ENCODE measurements around the gene SCD5. TPM values are rescaled to one million over a fixed set of nuclear protein-coding genes. Genes with fewer than 3 reads are reported as not detected.

Gene SCD5
- total RNA-seq, 2 experiments from 2014 or later = 0.12 to 0.35 TPM

DNA sequence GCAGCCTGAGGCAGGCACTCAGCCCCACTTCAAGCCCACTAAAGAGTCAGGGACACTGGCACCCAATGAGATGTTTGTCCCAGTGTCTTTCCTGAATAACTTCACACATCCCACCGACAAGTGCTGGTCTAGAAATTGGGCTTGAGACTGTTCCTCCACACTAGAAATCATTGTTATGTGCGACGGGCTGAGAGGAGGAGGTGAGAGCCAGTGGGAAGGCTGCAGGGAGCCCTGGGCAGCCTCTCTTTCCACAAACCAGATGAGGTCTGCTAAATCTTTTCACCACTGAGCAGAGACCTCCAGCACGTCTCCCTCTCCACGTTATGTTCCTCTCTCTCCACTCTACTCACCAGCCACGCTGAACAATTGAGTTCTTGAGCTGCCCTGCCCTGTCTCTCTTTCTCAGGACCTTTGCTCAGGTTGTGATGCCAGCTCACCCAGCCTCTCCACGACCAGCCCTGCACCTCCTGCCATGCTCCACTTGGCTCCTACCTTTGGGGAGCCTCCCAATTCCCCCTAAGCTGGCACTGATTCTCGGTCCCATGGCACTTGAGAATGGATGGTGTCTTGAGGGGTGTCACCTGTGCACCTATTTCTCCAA lies 8.4 kb downstream of the SCD5 start:
- Mint-ChIP-seq H3K27ac (no peak overlapping the region), H3K4me3 (no peak overlapping the region), H3K4me1 (ENCODE audit: low read depth) (no peaks in the 10 kb centered on the region), H3K27me3 (ENCODE audit: low read depth) (peaks cover 8% of the 10 kb centered on the region), H3K36me3 (ENCODE audit: low read depth) (no peaks in the 10 kb centered on the region), H3K9me3 (no peaks in the 10 kb centered on the region)
- intact Hi-C loops (cut with micrococcal nuclease) = no loop called here
- DNase-seq = no peak
- CTCF ChIA-PET = interaction anchor here (0.5 to 0.6 kb wide), 2 partner anchors 62 to 244 kb away, joined by 3 to 4 read pairs; no protein-coding TSS in a partner anchor

DNA sequence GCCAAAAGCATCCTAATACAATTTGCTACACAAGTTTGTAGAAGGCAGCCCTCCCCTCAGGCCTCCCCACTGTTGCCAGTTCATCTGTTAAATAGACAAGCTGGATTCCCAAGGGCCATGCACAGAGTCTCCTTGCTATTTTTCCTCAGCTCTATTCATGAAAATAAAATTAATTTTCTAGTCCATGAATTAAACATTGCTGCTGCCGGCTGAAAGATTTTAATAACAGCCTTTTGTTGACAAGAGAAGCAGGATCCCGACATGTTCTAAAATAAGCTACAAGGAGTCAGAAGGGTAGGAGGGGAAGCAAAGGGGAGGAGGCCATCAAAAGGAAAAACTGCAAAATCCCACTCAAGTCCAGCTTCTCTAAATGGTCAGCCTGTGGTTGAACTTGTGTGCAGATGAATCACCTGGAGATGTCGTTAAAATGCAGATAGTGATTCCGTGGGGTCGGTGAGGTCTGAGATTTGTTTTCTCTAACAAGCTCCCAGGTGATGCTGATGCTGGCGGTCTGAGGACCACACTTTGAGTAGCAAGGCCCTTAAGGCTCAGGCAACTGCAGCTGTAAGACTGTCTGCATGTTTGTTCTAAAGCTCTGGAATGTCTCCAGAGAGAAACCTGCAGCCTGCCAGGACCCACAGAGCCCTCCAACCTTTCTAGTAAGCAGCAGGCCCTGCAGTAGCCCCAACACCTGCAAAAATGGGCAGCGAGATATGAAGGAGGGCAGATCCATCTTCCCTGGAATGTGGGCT lies 9.4 kb downstream of the SCD5 start:
- Mint-ChIP-seq H3K4me3 (no peak overlapping the region), H3K36me3 (ENCODE audit: low read depth) (no peaks in the 10 kb centered on the region), H3K4me1 (ENCODE audit: low read depth) (no peaks in the 10 kb centered on the region), H3K27me3 (ENCODE audit: low read depth) (peaks cover 9% of the 10 kb centered on the region), H3K27ac (no peak overlapping the region), H3K9me3 (no peaks in the 10 kb centered on the region)
- no peak for DNase-seq
- CTCF ChIA-PET = interaction anchor here (0.5 to 0.6 kb wide), 2 partner anchors 62 to 243 kb away, joined by 3 to 4 read pairs; no protein-coding TSS in a partner anchor
- intact Hi-C loops (cut with micrococcal nuclease) = no loop called here

DNA sequence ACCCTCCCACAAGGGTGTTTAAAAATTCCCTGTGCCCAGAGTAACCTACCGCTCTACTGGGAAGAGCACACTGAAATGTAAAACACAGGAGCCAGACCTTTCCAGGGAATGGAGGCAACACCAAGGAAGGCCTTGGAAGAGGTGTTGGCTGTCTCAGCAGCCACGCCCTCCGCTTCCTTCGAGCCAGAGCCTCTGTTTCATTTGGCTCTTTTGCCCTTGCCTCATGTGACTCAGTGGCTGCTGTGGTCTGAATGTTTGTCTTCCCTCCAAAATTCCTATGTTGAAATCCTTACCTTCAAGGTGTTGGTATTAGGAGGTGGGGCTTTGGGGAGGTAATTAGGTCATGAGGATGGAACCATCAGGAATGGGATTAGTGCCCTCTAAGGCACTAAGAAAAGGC lies 11.3 kb downstream of the SCD5 start:
- no peaks in the 10 kb centered on the region for H3K9me3 Mint-ChIP-seq
- H3K36me3 Mint-ChIP-seq (ENCODE audit: low read depth) = no peaks in the 10 kb centered on the region
- H3K4me3 Mint-ChIP-seq = no peak overlapping the region
- CTCF ChIA-PET = no interaction called here
- H3K27ac Mint-ChIP-seq = no peak overlapping the region
- intact Hi-C loops (cut with micrococcal nuclease) = no loop called here
- H3K27me3 Mint-ChIP-seq (ENCODE audit: low read depth) = peaks cover 6% of the 10 kb centered on the region
- no peak for DNase-seq
- H3K4me1 Mint-ChIP-seq (ENCODE audit: low read depth) = no peaks in the 10 kb centered on the region

DNA sequence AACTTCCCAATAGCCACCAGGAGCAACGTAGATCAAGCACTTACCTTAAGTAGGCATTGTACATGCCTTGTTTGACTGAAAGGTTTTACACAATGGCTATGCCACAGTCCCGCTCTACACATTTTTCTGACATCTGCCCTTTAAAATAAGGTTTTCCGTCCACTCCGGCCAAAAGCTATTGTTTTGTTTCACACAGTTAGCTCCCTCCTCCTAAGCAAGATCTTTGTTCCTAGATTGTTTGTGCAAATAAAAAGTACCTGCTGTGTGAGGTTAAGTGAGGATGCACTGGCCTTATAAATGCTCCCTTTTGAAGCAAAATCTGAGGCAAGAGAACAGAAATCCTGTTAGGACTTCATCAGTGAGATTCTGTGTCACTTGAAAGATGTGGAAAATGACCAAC lies 11.8 kb downstream of the SCD5 start:
- Mint-ChIP-seq H3K27me3 (ENCODE audit: low read depth) (peaks cover 6% of the 10 kb centered on the region), H3K36me3 (ENCODE audit: low read depth) (no peaks in the 10 kb centered on the region), H3K27ac (no peak overlapping the region), H3K9me3 (no peaks in the 10 kb centered on the region), H3K4me3 (no peak overlapping the region), H3K4me1 (ENCODE audit: low read depth) (no peaks in the 10 kb centered on the region)
- intact Hi-C loops (cut with micrococcal nuclease) = no loop called here
- CTCF ChIA-PET = interaction anchor here (0.9 to 1.2 kb wide), 2 partner anchors 18 to 66 kb away, joined by 3 read pairs; no protein-coding TSS in a partner anchor
- no peak for DNase-seq

DNA sequence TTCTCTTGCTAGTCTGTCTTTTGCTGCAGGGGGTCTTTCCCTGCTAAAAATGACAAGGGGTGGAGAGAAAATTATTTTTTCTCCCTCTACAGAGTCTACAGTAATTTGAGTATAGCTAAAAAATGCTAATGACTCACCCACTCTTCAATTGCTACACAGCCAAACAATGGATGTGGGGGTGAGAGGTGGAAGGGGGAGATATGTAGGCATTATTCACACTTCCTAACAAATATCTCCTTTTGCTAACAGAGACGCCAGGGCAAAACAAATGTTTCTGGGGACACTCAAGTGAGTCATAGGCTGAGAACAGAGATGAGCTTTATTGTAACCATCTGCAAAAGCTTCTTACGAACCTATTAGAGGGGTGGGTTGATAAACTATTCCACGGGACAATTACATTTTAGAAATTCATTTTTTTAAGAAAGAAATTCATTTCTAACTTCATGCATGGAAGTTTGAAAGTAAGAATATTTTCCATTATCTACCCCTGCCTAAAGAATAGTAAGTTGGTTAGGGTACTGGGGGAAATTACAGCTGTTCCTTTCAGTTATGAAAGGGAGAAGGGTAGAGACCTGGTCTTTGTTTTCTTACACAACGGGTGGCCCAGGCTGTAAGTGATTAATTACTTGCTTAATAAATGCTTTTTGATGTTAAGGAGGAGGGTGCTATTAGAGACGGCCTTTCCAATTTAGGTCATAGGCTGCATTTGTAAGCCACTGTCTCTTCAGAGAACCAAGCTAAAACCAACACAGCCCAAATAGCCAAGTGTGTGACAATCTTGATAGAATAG lies 12.8 kb downstream of the SCD5 start:
- Mint-ChIP-seq H3K27me3 (ENCODE audit: low read depth) (peaks cover 6% of the 10 kb centered on the region), H3K9me3 (no peaks in the 10 kb centered on the region), H3K4me1 (ENCODE audit: low read depth) (no peaks in the 10 kb centered on the region), H3K36me3 (ENCODE audit: low read depth) (no peaks in the 10 kb centered on the region), H3K4me3 (no peak overlapping the region), H3K27ac (no peak overlapping the region)
- no peak for DNase-seq
- intact Hi-C loops (cut with micrococcal nuclease) = no loop called here
- CTCF ChIA-PET = interaction anchor here (0.9 to 1.2 kb wide), 2 partner anchors 17 to 67 kb away, joined by 3 read pairs; no protein-coding TSS in a partner anchor

DNA sequence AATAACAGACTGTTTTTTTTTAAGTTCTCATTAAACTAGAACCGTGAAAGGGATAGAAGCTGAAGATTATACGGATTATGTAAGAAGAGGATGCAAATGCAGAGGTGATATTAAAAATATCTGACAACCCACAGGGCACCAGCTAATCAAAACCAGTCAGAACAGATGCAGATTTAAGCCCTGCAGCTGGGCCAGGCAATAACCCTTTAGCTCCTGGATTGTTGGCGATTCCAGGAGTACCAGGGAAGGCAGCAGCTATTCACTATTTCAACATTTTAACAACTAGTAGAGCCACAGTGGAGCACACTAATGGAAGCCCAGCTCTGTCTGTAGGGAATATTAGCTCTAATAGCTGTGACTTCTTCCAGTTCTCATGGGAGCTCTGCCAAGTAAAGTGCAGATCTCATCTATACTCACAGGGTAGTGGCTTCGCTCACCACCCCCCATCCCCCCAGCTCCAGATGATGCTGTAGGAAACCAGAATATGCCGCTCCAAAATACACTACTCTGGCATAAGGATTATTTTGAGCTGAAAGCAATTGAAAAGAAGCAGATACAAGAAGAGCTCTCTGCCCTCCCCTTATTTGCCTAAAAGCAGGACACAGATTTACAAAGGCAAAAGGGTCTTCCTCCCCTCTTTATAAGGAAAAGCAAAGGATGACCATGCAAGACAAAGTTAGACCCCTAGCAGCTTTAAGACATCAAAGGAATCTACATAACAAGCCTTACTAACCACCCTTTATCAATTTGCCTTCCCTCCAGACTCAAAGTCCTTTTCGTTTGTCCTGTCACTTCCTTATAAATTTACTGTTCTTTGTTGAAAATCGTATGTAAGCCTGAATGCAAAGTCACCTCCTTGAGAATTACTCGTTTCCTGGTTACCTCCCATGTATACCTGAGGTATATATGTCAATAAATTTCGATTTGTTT lies 13.7 kb downstream of the SCD5 start:
- Mint-ChIP-seq H3K36me3 (ENCODE audit: low read depth) (no peaks in the 10 kb centered on the region), H3K27ac (no peak overlapping the region), H3K27me3 (ENCODE audit: low read depth) (peaks cover 4% of the 10 kb centered on the region), H3K4me3 (no peak overlapping the region), H3K4me1 (ENCODE audit: low read depth) (no peaks in the 10 kb centered on the region), H3K9me3 (no peaks in the 10 kb centered on the region)
- DNase-seq = no peak
- intact Hi-C loops (cut with micrococcal nuclease) = no loop called here
- CTCF ChIA-PET = interaction anchor here (0.8 kb wide), 1 partner anchor 46 kb away, joined by 3 read pairs; no protein-coding TSS in a partner anchor

DNA sequence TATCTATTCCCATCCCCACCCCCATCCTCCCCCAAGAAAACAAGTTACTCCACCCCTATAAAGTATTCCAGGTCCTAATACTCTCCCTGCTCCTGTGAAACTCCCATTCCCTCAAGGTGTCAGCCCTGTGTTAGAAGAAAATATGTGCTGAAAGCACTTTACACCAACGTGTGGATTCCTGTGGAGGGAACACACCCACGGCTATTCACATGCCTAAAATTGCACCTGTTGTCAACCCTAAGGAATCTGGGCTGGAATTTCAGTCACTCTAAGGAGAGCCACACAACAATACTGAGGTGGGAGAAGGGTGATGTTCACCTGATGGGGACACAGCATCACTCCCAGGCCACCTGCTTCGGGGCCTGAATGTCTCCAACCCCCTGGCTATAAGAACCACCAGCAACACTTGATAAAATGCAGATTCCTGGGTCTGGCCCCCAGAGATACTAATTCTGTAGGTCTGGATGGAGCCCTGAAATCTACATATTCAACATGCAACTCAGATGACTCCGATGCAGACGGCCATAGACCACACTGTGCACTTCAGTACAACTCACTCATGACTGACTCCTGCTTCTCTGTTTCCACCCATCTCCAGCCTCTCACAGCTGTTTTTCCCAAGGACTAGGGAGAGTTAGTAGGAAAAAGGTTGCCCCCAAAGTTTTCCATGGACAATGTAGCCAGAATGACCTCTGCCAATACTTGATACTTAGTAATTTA lies 15.8 kb downstream of the SCD5 start:
- CTCF ChIA-PET = no interaction called here
- DNase-seq = no peak
- intact Hi-C loops (cut with micrococcal nuclease) = no loop called here

DNA sequence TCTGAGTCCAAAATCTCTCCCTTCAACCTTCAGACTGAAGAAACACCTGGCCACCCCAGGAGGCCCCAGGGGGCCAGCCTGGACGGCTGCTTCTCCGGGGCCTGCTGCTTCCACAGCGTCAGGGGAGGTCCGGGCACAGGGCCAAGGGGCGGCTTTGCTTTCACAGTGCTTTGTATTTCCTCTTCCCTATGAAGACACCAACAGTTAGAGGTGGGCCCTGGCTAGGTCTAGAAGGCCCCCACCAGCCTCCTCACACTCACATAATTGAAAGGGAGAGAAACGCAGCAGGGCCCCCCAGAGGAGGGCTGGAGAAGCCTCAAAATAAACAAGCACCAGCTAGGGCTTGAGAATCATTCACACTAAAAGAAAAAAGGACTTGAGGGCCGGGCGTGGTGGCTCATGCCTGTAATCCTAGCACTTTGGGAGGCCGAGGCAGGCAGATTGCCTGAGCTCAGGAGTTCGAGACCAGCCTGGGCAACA lies 17.8 kb downstream of the SCD5 start:
- Mint-ChIP-seq H3K27ac (no peak overlapping the region), H3K4me3 (no peak overlapping the region), H3K9me3 (no peaks in the 10 kb centered on the region), H3K27me3 (ENCODE audit: low read depth) (peaks cover 2% of the 10 kb centered on the region), H3K36me3 (ENCODE audit: low read depth) (no peaks in the 10 kb centered on the region), H3K4me1 (ENCODE audit: low read depth) (no peaks in the 10 kb centered on the region)
- CTCF ChIA-PET = no interaction called here
- DNase-seq = no peak
- intact Hi-C loops (cut with micrococcal nuclease) = no loop called here

More for the DNA sequence above, 15.8 kb downstream of the SCD5 start:
- Mint-ChIP-seq H3K9me3 (no peaks in the 10 kb centered on the region), H3K36me3 (ENCODE audit: low read depth) (no peaks in the 10 kb centered on the region), H3K27ac (no peak overlapping the region), H3K27me3 (ENCODE audit: low read depth) (peaks cover 2% of the 10 kb centered on the region), H3K4me3 (no peak overlapping the region), H3K4me1 (ENCODE audit: low read depth) (no peaks in the 10 kb centered on the region)

DNA sequence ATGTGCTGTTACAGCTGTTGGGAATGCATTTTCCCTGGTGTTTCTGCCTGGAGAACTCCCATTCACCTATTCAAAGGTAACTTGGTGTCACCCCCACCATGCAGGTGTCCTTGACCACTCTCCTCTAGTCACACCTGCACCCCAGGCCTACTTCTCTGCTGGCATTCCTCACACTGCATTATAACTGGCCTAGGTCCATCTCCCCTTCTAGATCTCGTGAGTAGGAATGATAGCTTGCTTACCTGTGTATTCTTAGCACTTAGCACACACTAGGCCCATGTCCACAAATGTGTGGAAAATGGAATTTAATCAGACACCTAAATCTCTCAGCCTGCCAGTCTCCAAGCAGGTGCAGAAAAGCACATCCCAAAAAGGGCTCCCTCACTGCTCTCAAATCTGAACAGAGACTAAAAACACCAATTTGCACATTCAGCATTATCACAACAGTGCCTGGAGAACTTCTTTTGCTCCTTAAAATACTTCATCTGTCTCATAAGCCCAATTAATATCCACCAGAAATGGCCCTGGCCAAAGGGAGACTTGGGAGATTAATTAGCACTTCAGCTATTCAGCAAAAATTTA lies 18.3 kb downstream of the SCD5 start:
- intact Hi-C loops (cut with micrococcal nuclease) = no loop called here
- no peak overlapping the region for H3K4me3 Mint-ChIP-seq
- CTCF ChIA-PET = no interaction called here
- no peaks in the 10 kb centered on the region for H3K4me1 Mint-ChIP-seq (ENCODE audit: low read depth)
- no peaks in the 10 kb centered on the region for H3K9me3 Mint-ChIP-seq
- H3K27me3 Mint-ChIP-seq (ENCODE audit: low read depth) = peaks cover 2% of the 10 kb centered on the region
- DNase-seq = no peak
- no peak overlapping the region for H3K27ac Mint-ChIP-seq
- H3K36me3 Mint-ChIP-seq (ENCODE audit: low read depth) = no peaks in the 10 kb centered on the region

DNA sequence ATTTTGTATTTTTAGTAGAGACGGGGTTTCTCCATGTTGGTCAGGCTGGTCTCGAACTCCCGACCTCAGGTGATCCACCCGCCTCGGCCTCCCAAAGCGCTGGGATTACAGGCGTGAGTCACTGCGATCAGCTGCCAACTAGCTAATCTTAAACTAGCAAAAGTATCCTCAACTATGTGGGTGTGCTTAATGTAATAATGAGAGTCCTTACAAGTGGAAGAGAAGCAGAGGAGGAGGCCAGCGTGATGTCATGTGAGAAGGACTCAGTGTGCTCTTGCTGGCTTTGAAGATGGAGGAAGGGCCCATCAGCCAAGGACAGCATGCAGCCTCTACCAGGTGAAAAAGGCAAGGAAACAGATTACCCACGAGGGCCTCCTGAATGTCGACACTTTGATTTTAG lies 19.6 kb downstream of the SCD5 start:
- Mint-ChIP-seq H3K9me3 (no peaks in the 10 kb centered on the region), H3K27ac (no peak overlapping the region), H3K4me1 (ENCODE audit: low read depth) (no peaks in the 10 kb centered on the region), H3K36me3 (ENCODE audit: low read depth) (no peaks in the 10 kb centered on the region), H3K27me3 (ENCODE audit: low read depth) (no peaks in the 10 kb centered on the region), H3K4me3 (no peak overlapping the region)
- CTCF ChIA-PET = no interaction called here
- intact Hi-C loops (cut with micrococcal nuclease) = no loop called here
- no peak for DNase-seq

DNA sequence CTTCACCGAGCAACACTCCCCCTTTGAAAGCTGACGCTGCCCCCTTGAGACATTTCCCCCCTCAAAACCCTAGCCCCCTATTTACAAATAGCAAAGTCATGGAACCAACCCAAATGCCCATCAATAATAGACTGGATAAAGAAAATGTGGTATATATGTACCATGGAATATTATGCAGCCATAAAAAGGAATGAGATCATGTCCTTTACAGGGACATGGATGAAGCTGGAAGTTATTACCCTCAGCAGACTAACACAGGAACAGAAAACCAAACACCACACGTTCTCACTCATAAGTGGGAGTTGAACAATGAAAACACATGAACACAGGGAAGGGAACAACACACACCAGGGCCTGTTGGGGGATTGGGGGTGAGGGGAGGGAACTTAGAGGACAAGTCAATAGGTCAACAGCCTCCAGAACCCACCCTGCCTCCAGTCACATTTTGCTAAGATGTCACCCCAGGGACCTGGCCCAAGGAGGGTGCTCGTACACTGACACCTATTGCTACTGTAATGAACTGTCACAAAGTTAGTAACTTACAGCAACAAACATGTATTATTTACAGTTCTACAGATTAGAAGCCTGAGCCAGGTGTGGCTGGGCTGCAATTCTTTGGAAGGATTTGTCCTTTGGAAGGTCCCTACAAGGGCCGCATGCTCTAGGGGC lies 20.6 kb downstream of the SCD5 start:
- intact Hi-C loops (cut with micrococcal nuclease) = no loop called here
- no peaks in the 10 kb centered on the region for H3K4me1 Mint-ChIP-seq (ENCODE audit: low read depth)
- H3K36me3 Mint-ChIP-seq (ENCODE audit: low read depth) = no peaks in the 10 kb centered on the region
- DNase-seq = no peak
- no peak overlapping the region for H3K27ac Mint-ChIP-seq
- H3K27me3 Mint-ChIP-seq (ENCODE audit: low read depth) = no peaks in the 10 kb centered on the region
- CTCF ChIA-PET = no interaction called here
- H3K9me3 Mint-ChIP-seq = no peaks in the 10 kb centered on the region
- H3K4me3 Mint-ChIP-seq = no peak overlapping the region

Data from activated naive CD4-positive, alpha-beta T cell treated with anti-CD3 and anti-CD28 coated beads for 36 hours (primary cell).